ENCODE data around the gene TK2.
A peak's percentile ranks its signal among the peaks of the same experiment; 100 is the strongest.
"Not testable (repeated sequence)": the region's sequence is repeated elsewhere in the genome, so short reads cannot be mapped to it uniquely, and the experiment has no call there.

The TK2 gene

DNA sequence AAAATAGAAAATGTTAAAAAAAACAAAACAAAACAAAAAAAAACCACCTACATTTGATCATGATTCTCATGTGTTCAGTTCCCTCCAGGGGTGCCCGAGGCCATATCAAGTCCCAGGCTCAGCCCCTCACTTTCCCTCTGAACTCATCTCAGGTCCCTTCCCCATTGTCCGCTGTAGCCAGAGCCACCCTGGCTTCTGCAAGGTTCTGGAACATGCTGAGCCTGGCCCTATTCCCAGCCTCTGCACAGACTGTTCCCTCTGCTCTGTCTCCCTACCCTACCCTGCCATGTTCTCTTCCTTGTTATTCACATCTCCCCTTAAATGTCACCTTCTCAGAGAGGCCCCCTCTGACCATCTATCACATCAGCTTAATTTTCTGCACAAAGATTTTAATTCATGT, 46.9 kb downstream of the TK2 start:
- no peak for DNase-seq (ENCODE audit: low read depth)

DNA sequence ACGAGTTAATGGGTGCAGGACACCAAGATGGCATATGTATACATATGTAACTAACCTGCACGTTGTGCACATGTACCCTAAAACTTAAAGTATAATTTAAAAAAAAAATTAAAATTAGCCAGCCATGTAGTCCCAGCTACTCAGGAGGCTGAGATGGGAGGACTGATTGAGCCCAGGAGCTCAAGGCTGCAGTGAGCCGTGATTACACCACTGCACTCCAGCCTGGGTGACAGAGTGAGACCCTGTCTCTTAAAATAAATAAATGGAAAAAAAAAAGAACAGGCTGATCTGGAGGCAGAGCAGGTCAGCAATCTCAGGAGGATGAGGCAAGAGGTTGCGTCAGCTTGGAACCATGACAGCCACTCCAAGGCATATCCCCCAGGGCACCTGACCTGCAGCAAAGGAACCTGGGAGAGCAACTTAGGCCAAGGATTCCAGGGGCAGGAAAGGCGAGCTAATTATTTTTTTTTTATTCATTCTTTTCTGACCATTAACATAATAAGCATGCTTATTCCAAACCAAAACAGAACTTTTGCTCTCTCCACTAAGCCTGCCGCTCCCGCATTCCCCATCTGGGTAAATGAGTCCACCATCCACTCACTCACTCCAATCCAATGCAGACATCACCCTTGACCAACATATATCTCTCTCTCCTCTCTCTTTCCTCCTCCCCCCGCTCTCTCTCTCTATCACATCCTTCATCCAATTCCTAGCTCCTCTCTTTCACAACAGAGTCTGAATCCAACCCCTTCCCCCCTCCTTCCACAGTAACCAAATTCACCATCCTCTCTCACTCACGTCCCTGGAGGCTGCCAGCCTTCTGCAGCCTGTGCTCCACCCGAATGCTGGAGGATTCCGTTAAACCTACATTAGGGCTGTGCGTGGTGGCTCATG, 47.7 kb downstream of the TK2 start:
- no peak for DNase-seq (ENCODE audit: low read depth)

DNA sequence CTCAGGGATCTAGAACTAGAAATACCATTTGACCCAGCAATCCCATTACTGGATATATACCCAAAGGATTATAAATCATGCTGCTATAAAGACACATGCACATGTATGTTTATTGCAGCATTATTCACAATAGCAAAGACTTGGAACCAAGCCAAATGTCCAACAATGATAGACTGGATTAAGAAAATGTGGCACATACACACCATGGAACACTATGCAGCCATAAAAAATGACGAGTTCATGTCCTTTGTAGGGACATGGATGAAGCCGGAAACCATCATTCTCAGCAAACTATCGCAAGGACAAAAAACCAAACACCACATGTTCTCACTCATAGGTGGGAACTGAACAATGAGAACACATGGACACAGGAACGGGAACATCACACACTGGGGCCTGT, 48.4 kb downstream of the TK2 start:
- not testable (repeated sequence) for DNase-seq (ENCODE audit: low read depth)

DNA sequence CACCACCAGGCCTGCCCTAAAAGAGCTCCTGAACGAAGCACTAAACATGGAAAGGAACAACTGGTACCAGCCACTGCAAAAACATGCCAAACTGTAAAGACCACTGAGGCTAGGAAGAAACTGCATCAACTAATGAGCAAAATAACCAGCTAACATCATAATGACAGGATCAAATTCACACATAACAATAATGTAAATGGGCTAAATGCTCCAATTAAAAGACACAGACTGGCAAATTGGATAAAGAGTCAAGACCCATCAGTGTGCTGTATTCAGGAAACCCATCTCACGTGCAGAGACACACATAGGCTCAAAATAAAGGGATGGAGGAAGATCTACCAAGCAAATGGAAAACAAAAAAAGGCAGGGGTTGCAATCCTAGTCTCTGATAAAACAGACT, 52.0 kb downstream of the TK2 start:
- DNase-seq (ENCODE audit: low read depth) = not testable (repeated sequence)

DNA sequence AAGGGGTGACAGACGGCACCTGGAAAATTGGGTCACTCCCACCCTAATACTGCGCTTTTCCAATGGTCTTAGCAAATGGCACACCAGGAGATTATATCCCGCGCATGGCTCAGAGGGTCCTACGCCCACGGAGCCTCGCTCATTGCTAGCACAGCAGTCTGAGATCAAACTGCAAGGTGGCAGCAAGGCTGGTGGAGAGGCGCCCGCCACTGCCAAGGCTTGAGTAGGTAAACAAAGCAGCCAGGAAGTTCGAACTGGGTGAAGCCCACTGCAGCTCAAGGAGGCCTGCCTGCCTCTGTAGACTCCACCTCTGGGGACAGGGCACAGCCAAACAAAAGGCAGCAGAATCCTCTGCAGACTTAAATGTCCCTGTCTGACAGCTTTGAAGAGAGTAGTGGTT, 53.7 kb downstream of the TK2 start:
- DNase-seq (ENCODE audit: low read depth) = not testable (repeated sequence)

DNA sequence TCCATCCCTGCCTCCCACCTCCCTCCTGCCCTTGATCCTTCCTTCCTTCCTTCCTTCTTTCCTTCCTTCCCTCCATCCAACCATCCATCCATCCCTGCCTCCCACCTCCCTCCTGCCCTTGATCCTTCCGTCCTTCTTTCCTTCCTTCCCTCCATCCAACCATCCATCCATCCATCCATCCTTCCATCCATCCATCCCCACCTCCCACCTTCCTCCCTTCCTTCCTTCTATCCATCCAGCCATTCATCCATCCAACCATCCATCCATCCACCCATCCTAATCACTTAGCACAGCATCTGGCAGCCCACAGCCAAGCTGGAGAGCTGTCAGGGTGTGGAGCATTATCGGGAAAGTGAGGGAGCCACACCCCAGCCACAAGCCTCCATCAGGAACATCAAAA, 54.5 kb downstream of the TK2 start:
- no peak for DNase-seq (ENCODE audit: low read depth)

DNA sequence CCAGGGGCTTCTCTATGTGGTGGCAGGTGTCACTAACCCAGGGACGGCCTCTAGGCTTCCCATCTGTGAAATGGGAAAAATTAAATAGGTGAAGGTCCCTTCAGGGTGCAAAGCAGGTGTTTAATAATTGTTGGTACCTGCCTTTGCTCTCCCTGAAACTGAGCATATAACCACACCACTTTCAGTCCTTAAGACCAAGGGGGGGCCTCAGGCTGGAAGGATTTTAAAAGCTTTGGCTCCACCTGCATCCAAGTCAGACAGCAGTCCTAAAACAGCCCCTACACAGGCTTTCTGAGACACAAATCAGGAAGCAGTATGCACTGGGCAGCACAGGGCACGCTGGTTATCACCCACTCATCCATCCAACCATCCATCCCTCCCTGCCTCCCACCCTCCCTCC, 55.0 kb downstream of the TK2 start:
- DNase-seq (ENCODE audit: low read depth) = no peak

DNA sequence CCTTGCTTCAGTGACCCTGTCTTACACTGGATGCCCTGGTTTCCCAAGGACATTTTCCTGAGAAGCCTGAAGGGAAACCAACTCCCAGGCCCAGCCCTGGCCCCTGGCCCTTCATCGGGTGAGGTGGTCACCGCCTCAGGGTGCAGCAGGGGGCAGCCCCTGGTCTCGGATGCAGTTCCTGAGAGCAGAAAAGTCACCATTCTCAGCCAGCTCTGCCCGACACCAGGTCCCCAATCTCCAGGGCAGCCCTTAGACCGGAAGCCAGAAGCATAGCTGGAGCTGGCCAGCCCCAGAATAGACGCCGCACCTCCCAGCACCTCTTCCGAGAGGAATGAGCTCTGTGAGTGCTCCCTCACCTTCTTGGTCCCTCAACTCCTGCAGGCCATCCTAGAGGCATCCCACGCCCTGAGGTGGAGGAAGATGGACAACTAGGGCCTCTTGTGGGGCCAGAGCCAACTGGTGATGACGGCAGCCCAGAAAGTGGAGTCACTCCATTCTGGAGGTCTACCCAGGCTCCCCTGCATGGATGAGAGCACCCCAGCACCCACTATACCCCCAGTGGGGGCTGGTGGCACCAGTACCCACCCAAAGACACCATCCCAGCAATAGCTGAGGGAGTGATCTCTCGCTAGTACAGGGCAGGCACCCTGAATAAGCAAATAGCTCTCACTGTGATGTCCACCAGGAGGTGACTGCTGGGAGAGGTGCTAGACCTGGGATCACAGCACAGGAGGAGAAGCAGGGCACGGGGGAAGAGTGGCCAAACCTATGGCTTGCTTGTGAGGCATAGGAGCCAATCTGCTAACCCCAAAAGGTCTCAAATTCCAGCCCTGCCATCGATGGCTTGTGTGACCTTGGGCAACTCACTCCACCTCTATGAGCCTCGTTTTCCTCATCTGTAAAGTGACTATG, 56.2 kb downstream of the TK2 start:
- no peak for DNase-seq (ENCODE audit: low read depth)

DNA sequence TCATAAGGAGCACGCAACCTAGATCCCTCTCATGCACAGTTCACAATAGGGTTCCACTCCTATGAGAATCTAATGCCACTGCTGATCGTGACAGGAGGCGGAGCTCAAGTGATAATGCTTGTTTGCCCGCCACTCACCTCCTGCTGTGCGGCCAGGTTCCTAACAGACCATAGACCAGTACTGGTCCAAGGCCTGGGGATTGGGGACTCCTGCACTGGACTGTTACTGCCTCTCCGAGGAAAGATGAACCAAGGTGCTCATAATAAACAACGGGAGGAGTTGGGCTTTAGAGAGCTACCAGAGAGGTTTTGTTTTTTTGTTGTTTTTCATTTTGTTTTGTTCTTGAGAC, 58.2 kb downstream of the TK2 start:
- DNase-seq (ENCODE audit: low read depth) = no peak

DNA sequence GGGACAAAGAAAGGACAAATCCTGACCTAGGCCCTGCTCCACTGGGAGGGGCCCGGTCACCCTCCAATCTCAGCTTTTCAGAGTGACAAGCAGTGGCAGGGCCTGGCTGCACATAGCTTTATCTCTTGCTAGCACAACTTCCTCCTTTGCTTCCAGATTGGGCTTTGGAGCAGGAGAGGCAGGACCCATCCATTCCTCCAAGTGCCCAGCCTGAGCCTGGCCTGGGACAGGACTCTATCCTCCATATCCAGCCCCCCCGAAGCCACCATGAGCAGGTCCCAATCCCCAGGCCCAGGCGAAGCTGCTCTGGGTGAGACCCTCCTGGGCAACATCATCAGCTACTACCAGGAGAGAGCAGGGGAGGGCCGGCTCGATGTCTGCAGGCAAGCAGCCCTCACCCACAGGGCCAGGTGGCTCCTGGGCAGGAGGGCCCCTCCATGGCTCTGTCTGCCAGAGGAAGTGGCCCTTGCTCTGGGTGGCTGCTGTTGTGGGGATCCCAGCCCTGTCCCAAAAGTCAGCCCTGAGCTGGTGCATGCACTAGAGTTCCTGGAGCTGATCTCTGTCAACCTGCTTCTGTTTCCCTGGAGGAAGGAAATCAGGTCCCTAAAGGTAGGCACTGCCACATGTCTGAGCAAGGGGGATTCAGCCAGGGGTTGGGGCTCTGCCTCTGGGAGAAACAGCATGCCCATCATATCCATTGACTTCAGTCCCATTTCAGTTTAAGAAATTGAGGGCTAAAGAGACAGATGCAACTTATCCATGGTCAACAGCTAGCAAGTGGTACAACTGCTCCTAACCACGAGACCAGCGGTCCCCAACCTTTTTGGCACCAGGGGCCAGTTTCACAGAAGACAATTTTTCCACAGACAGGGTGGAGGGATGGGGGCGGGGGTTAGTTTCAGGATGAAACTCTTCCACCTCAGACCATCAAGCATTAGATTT, 58.9 kb downstream of the TK2 start:
- no peak for DNase-seq (ENCODE audit: low read depth)

DNA sequence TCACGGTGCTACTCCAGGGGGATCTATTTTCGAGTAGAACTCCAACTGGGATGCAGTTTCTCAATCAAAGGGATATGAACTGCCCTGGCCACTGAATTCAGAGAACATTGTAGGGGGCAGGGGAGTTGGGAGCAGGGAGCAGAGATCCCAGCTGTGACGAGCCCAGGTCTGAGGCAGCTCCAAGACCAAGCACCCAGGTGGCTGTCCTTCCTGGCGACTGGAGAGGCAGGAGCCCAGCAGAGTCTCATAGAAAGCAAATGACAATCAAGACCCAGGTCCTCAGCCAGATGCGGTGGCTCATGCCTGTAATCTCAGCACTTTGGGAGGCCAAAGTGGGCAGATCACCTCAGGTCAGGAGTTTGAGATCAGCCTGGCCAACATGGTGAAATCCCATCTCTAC, 60.1 kb downstream of the TK2 start:
- no peak for DNase-seq (ENCODE audit: low read depth)

DNA sequence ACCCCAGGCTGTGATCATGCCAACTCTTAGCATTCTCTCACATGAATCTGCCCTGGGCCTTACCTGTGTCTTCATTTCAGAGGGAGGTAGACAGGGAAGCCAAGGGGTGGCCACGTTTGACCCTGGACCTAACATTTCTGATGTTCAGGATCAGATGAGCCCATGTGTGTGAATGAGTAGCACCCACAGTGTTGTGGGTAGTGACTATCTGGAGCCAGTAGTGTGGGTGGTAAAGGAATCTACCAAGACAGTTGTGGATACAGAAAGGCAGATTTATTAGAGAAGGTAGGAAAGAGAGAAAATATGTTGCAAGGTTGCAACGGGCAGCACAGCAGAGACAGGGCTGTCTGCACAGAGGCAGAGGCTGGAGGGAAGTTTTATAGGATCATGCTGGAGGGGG, 60.5 kb downstream of the TK2 start:
- no peak for DNase-seq (ENCODE audit: low read depth)

DNA sequence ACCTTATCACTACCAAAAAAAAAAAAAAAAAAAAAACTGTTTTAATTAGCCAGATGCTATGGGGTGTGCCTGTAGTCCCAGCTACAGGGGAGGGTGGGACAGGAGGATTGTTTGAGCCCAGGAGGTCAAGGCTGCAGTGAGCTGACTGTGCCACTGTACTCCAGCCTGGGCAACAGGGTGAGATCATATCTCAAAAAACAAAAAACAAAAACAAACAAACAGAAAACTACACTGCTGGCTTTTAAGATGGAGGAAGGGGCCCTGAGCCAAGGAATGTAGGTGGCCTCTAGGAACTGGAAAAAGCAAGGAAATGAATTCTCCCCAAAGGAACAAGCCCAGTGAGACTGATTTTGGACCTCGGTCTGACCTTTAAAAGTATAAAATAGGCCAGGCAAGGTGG, 61.4 kb downstream of the TK2 start:
- no peak for DNase-seq (ENCODE audit: low read depth)

DNA sequence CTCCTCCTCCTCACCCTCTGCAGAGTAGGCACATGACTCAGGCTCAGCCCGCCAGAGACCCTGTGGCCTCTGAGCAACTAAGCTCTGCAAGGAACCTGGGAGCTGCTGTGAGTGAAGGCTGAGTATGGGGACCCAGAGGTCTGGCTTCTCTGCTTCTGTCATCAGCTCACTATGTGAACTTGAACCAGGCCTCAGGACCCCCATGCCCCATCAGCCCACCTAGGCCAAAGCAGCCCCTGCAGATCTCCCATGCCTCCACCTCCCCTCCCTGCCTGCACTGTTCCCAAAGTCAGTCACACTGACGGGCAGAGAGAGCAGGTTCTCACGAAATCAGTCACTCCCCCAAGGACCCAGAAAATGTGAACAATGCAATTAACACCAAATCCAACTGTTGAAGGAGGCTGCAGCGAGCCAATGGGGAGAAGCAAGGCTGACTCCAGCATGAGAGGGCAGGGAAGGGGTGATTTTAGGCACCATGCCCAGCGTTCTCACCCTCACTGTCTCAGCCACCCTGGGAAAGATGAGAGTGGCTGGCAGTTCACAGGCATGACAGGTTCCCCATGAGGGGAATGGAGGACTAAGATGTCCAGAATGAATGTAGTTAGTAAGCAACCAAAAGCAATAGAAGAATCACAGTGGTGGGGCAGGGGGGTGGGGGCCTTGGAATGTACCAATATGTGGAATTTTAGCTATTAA, 62.2 kb downstream of the TK2 start:
- DNase-seq (ENCODE audit: low read depth) = no peak

DNA sequence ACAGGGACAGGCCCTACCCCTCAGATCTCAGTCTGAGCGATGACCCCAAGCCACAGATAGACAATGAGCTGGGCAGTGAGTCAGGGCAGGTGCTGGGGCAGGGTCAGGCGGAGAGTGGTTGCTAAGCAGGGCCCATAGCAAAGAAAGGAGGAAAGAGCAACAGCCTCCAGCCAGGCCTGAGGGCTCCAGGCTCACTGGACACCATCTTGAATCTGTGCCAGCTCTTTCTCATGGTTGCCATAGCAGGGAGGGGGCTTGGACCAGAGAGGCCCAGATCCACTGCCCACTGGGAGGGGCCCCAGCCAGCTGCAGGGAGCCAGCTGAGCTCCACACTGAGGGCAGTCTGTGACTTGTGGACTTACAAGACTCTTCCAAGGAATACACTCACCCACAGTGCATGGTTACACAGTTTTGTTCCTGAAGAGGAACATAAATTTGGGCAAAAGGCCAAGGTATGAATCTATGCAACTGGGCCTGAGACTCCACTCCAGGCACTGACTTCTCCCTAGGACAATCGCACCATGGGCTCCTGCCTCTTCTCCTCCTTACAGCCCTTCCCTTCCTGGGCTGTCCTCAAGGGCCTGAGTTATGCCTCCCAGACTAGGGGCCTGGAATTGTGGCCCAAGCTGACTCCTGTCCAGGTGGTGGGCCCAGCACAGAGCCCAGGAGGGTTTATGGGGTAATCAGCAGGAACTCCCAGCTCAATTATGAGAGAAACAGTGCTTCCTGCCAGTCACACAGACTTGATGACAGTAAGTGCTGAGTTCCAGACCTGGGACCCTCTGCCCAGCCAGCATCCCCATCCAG, 62.9 kb downstream of the TK2 start:
- no peak for DNase-seq (ENCODE audit: low read depth)

DNA sequence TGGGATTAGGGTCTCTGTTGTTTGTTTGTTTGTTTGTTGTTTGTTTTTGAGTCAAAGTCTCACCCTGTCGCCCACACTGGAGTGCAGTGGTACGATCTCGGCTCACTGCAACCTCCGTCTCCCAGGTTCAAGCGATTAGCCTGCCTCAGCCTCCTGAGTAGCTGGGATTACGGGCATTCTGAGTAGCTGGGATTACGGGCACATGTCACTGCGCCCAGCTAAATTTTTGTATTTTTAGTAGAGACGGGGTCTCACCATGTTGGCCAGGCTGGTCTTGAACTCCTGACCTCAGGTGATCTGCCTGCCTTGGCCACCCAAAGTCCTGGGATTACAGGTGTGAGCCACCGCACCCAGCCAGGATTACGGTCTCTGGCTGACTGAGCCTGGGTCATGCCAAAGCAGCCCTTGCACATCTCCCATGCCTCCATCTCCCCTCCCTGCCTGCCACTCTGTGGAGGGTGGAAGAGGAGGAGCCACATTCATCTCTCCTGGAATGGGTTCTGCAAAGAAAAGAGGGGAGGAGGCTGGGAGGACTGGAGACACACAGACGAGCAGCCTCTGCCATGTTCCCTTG, 63.6 kb downstream of the TK2 start:
- DNase-seq (ENCODE audit: low read depth) = no peak

DNA sequence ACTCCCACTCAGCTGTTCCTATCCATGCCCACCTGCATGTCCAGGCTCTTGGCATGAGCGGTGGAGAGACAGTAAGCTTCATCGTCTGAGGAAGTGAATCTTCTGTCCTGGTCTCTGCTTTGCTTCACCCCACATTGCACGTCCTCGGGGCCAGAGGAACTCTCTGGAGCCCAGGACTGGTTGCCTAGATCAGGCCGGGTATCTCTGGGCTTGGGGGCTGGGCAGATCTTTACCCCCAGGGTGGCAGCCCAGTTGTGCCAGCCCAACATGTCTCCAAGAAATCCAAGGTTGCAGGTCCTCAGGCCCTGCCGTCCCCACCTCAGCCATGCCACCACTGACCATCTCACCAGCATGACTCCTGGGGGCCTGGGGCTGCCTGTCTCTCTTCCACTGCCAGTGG, 64.5 kb downstream of the TK2 start:
- DNase-seq (ENCODE audit: low read depth) = no peak

DNA sequence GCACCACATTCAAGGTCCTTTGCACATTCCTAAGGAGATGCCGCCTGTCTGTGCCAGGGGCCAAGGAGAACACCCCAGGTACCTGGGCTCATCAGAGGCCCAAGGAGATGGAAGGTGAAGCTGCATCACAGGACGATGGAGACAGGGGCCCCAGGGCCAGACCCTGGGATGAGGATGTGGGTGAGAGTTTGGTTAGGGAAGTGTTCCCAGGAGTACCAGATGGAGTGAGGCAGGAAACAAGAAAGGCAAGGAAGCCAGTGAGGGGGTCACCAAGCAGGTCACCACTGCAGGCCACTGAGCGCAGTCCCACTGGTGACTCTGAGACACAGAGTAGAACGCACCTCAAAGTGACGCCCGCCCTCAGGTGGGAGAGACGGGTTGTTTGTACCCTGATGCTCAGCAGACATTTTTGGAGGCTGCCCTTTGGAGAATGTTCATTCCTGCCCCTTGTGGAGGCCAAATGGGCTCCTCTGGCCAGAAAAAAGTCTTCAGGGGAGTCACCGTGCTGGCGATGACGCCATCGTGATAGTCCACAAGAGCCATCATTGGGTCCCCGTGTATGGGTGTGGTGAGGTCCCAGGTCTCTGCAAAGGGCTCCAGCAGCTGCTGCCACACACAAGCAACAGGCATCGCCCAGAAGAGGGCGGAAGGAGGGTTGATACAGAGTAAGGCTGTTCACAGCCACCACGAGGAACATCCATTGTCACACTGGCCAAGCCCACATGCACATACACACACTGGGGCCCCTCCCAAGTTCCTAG, 65.3 kb downstream of the TK2 start:
- DNase-seq (ENCODE audit: low read depth) = no peak

DNA sequence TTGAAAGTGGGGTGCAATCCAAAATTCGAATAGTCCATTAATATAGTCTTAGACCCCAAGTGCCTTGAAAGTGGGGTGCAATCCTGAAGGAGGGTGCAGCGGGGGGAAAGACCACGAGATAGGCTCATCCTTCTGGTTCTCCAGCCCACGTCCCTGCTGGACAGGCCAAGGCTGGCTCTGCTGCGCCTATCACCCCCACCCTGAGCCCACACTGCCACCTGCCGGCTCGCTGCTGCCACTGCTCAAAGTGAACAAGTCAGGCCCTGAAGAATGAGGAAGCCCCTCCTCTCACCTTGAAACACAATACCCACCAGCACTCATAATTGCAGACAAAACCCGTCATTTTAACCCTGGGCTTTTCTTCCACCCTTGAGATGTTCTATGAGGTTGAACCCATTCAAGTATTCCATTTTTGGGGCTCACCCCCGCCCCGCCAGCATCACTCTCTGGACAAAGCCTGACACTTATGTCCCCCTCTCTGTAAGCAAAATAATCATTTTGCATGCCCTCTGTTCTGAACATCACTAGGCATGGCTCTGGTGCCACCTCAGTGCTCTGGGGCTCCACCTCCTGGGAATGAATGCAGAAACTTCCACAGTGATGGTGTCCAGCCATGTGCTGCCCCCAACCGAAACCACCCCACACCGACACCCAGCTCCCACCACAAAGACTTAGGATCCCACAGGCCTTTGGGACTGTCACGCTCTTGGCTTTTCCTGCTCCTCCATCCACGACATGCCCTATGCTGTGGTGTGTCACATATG, 66.1 kb downstream of the TK2 start:
- DNase-seq (ENCODE audit: low read depth) = peak; percentile 60
